Prostate gland (tissue), 2 donors: Measurements from ENCODE around the gene KLHL20.

Source experiments
- POLR2AphosphoS5 ChIP-seq: sonication (generic); formaldehyde crosslinking; IDR thresholded peaks from one replicate; pipeline ENCODE4 v1.6.1; 2017; ENCODE audit warnings: antibody characterized with exemption
- TF ChIP-seq, protein P1 (sequence below), 4 experiments: fragments of 200-600 bp in 2 of 4; fragments of 450-650 bp in 2 of 4; sonication (generic) in 2 of 4; IDR thresholded peaks; 1 replicate in 3 of 4; 2 replicates in 1 of 4; pipeline ENCODE4 v1.5.1; 2016 to 2019; ENCODE audit warnings: antibody characterized with exemption in 4 of 4, mild to moderate bottlenecking in 2 of 4, moderate library complexity in 2 of 4

GRCh38 chr1:173757666-173758065, 42.9 kb downstream of the KLHL20 start:
- TF ChIP-seq, protein P1, sequence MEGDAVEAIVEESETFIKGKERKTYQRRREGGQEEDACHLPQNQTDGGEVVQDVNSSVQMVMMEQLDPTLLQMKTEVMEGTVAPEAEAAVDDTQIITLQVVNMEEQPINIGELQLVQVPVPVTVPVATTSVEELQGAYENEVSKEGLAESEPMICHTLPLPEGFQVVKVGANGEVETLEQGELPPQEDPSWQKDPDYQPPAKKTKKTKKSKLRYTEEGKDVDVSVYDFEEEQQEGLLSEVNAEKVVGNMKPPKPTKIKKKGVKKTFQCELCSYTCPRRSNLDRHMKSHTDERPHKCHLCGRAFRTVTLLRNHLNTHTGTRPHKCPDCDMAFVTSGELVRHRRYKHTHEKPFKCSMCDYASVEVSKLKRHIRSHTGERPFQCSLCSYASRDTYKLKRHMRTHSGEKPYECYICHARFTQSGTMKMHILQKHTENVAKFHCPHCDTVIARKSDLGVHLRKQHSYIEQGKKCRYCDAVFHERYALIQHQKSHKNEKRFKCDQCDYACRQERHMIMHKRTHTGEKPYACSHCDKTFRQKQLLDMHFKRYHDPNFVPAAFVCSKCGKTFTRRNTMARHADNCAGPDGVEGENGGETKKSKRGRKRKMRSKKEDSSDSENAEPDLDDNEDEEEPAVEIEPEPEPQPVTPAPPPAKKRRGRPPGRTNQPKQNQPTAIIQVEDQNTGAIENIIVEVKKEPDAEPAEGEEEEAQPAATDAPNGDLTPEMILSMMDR (IDR thresholded peaks at IDR 0.05) = no peak
- no peak for TF ChIP-seq POLR2AphosphoS5
